ENCODE data around the gene C2CD5.
"Not testable (repeated sequence)": the region's sequence is repeated elsewhere in the genome, so short reads cannot be mapped to it uniquely, and the experiment has no call there.

The C2CD5 gene

GRCh38 chr12:22535038-22535437 is 9.3 kb downstream of the C2CD5 start:
- DNase-seq = no peak

GRCh38 chr12:22533155-22533554 is 11.2 kb downstream of the C2CD5 start:
- DNase-seq = no peak

- no peak for DNase-seq
Observed at GRCh38 chr12:22532317-22532716, 12.0 kb downstream of the C2CD5 start.

- DNase-seq = no peak
Observed at GRCh38 chr12:22531205-22531604, 13.1 kb downstream of the C2CD5 start.

GRCh38 chr12:22529281-22530060 is 14.9 kb downstream of the C2CD5 start:
- peak in 1 of 2 donors; percentile 72 for DNase-seq

GRCh38 chr12:22527999-22528398 is 16.3 kb downstream of the C2CD5 start:
- no peak for DNase-seq

GRCh38 chr12:22526836-22527235 is 17.5 kb downstream of the C2CD5 start:
- no peak for DNase-seq

- no peak for DNase-seq
Observed at GRCh38 chr12:22525426-22525825, 18.9 kb downstream of the C2CD5 start.

- no peak for DNase-seq
Observed at GRCh38 chr12:22518998-22519397, 25.3 kb downstream of the C2CD5 start.

- DNase-seq = no peak
Observed at GRCh38 chr12:22518060-22518719, 26.2 kb downstream of the C2CD5 start.

GRCh38 chr12:22514875-22515274 is 29.5 kb downstream of the C2CD5 start:
- DNase-seq = no peak

GRCh38 chr12:22505826-22506225 is 38.5 kb downstream of the C2CD5 start:
- DNase-seq = no peak

GRCh38 chr12:22500100-22500499 is 44.2 kb downstream of the C2CD5 start:
- DNase-seq = no peak

- no peak for DNase-seq
Observed at GRCh38 chr12:22499445-22499844, 44.9 kb downstream of the C2CD5 start.

- no peak for DNase-seq
Observed at GRCh38 chr12:22494319-22494718, 50.0 kb downstream of the C2CD5 start.

- DNase-seq = no peak
Observed at GRCh38 chr12:22491034-22491433, 53.3 kb downstream of the C2CD5 start.

- DNase-seq = no peak
Observed at GRCh38 chr12:22488478-22488877, 55.9 kb downstream of the C2CD5 start.

GRCh38 chr12:22487683-22488082 is 56.7 kb downstream of the C2CD5 start:
- not testable (repeated sequence) for DNase-seq

- no peak for DNase-seq
Observed at GRCh38 chr12:22481547-22482104, 62.7 kb downstream of the C2CD5 start.

GRCh38 chr12:22480814-22481213 is 63.5 kb downstream of the C2CD5 start:
- DNase-seq = not testable (repeated sequence)

GRCh38 chr12:22480016-22480415 is 64.3 kb downstream of the C2CD5 start:
- DNase-seq = no peak

- DNase-seq = no peak
Observed at GRCh38 chr12:22477894-22478287, 66.5 kb downstream of the C2CD5 start.

- no peak for DNase-seq
Observed at GRCh38 chr12:22477166-22477893, 67.0 kb downstream of the C2CD5 start.

All from CD4-positive, alpha-beta T cell treated with Interleukin-4 for 1 hour (primary cell).